Measurements from ENCODE around the gene ANKRD13B. TPM values are rescaled to one million over a fixed set of nuclear protein-coding genes. Genes with fewer than 3 reads are reported as not detected.

Gene ANKRD13B
- total and polyA plus RNA-seq, 7 donors = 1.6 to 17.2 (median 5.4) TPM

GRCh38 chr17:29603109-29603674 is 10.3 kb downstream of the ANKRD13B start:
- intact Hi-C loops (cut with DNase I) = no loop called here
- Histone ChIP-seq H3K9me3 (no peaks in the 10 kb centered on the region), H3K36me3 (no peaks in the 10 kb centered on the region), H3K4me3 (no peak overlapping the region), H3K4me1 (no peaks in the 10 kb centered on the region), H3K27me3 (no peaks in the 10 kb centered on the region), H3K27ac (no peak overlapping the region)
- 94% methylated on average over 6 of the region's 6 CpGs for WGBS, 2 donors
- TF ChIP-seq CTCF (IDR thresholded peaks at IDR 0.05) (no peak), EP300 (IDR thresholded peaks at IDR 0.05) (no peak), POLR2A (IDR thresholded peaks at IDR 0.05) (no peak), POLR2AphosphoS5 (IDR thresholded peaks at IDR 0.05) (no peak)
- DNase-seq = no peak

- WGBS, 2 donors = 95 to 96% methylated on average over 29 of the region's 29 CpGs
- no peak for DNase-seq
- peaks cover 0 to 2% (median under 1%) of the 10 kb centered on the region in 4 donors for H3K4me1 ChIP-seq
- no peak overlapping the region for H3K4me3 ChIP-seq
- no peaks in the 10 kb centered on the region for H3K27me3 ChIP-seq
- no peak for TF ChIP-seq POLR2AphosphoS5 (IDR thresholded peaks at IDR 0.05)
- TF ChIP-seq POLR2A (IDR thresholded peaks at IDR 0.05) = no peak
- TF ChIP-seq CTCF (IDR thresholded peaks at IDR 0.05) = no peak
- no peak for TF ChIP-seq EP300 (IDR thresholded peaks at IDR 0.05)
- no peak overlapping the region for H3K27ac ChIP-seq
- H3K36me3 ChIP-seq = no peaks in the 10 kb centered on the region
- intact Hi-C loops (cut with DNase I) = no loop called here
- no peaks in the 10 kb centered on the region for H3K9me3 ChIP-seq
Measured at GRCh38 chr17:29607557-29608195, 14.7 kb downstream of the ANKRD13B start.

- Histone ChIP-seq H3K36me3 (no peaks in the 10 kb centered on the region), H3K4me3 (no peak overlapping the region), H3K27ac (no peak overlapping the region), H3K9me3 (no peaks in the 10 kb centered on the region), H3K4me1 (peaks cover 0 to 16% (median 14%) of the 10 kb centered on the region in 4 donors), H3K27me3 (no peaks in the 10 kb centered on the region)
- intact Hi-C loops (cut with DNase I) = no loop called here
- TF ChIP-seq POLR2A (IDR thresholded peaks at IDR 0.05) = no peak
- TF ChIP-seq CTCF (IDR thresholded peaks at IDR 0.05) = no peak
- no peak for TF ChIP-seq EP300 (IDR thresholded peaks at IDR 0.05)
- TF ChIP-seq POLR2AphosphoS5 (IDR thresholded peaks at IDR 0.05) = no peak
- WGBS, 2 donors = 93% methylated on average over 15 of the region's 15 CpGs
- DNase-seq = peak; percentile 63
Measured at GRCh38 chr17:29608986-29609385, 16.1 kb downstream of the ANKRD13B start.

- Histone ChIP-seq H3K4me1 (peaks cover 0 to 30% (median 27%) of the 10 kb centered on the region in 4 donors), H3K27ac (no peak overlapping the region), H3K36me3 (no peaks in the 10 kb centered on the region), H3K4me3 (no peak overlapping the region), H3K9me3 (no peaks in the 10 kb centered on the region), H3K27me3 (no peaks in the 10 kb centered on the region)
- peak; percentile 28 for DNase-seq
- TF ChIP-seq POLR2AphosphoS5 (IDR thresholded peaks at IDR 0.05) (no peak), CTCF (IDR thresholded peaks at IDR 0.05) (no peak), EP300 (IDR thresholded peaks at IDR 0.05) (no peak), POLR2A (IDR thresholded peaks at IDR 0.05) (no peak)
- intact Hi-C loops (cut with DNase I) = loop anchor here (10.0 kb wide), 1 partner anchor 154 kb away; no protein-coding TSS in a partner anchor
- 83 to 88% methylated on average over 3 of the region's 3 CpGs for WGBS, 2 donors
Measured at GRCh38 chr17:29610395-29610794, 17.5 kb downstream of the ANKRD13B start.
